Measurements from ENCODE around the gene ZNF683. TPM values are rescaled to one million over a fixed set of nuclear protein-coding genes. Genes with fewer than 3 reads are reported as not detected.

The ZNF683 gene
- total RNA-seq, 2 donors from 2014 or later = not detected

DNA sequence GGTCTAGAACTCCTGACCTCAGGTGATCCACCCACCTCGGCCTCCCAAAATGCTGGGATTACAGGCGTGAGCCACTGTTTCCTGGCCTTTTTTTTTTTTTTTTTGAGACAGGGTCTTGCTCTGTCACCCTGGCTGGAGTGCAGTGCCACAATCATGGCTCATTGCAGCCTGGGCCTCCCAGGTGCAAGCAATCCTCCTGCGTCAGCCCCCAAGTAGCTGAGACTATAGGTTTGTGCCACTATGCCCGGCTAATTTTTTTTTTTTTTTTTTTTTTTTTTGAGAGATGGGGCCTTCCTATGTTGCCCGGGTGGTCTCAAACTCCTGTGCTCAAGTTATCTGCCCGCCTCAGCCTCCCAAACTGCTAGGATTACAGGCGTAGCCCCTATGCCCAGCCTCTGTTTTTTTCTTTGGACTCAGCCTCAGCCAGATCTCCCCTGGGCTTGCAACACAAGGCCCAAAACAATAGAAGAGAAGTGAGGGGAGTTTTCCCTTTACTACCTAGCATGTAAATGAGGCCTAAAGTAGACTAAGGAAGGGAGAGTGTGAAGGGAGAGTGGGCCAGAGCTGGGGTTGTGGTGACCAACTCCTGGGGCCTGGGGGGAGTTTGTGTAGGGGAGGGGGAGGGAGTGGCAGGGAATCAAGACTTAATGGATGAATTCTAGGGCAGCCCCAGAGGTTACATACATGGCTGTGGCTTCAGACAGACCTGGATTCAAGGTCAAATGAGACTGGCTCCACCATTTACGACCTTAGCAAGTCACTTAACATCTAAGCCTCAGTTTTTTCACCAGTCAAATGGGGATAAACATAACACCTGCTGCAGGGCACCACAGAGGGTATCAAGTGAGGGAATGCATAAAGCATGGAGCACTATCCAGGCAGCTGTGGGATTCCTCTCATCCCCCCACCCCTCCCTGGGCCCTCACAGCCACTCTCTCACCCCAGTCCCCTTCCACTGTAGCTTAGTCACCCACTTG, 56.4 kb downstream of the ZNF683 start:
- Histone ChIP-seq H3K4me3 (no peak overlapping the region), H3K27me3 (no peaks in the 10 kb centered on the region), H3K27ac (no peak overlapping the region), H3K9me3 (no peaks in the 10 kb centered on the region), H3K4me1 (peaks cover under 1% of the 10 kb centered on the region), H3K36me3 (replicated peaks in 1 of 2; ENCODE audit: insufficient read depth in 1 of 2, low read depth in 2 of 2) (no peaks in the 10 kb centered on the region)
- 74 to 78% methylated on average over 8 of the region's 8 CpGs for WGBS, 2 donors
- intact Hi-C loops (cut with DNase I) = loop anchor here (5.0 kb wide), 1 partner anchor 44 kb away; no protein-coding TSS in a partner anchor
- ATAC-seq (no peak), DNase-seq (no peak)
- TF ChIP-seq POLR2A (IDR thresholded peaks at IDR 0.05) = no peak
- TF ChIP-seq, protein P1, sequence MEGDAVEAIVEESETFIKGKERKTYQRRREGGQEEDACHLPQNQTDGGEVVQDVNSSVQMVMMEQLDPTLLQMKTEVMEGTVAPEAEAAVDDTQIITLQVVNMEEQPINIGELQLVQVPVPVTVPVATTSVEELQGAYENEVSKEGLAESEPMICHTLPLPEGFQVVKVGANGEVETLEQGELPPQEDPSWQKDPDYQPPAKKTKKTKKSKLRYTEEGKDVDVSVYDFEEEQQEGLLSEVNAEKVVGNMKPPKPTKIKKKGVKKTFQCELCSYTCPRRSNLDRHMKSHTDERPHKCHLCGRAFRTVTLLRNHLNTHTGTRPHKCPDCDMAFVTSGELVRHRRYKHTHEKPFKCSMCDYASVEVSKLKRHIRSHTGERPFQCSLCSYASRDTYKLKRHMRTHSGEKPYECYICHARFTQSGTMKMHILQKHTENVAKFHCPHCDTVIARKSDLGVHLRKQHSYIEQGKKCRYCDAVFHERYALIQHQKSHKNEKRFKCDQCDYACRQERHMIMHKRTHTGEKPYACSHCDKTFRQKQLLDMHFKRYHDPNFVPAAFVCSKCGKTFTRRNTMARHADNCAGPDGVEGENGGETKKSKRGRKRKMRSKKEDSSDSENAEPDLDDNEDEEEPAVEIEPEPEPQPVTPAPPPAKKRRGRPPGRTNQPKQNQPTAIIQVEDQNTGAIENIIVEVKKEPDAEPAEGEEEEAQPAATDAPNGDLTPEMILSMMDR (IDR thresholded peaks at IDR 0.05) = no peak

DNA sequence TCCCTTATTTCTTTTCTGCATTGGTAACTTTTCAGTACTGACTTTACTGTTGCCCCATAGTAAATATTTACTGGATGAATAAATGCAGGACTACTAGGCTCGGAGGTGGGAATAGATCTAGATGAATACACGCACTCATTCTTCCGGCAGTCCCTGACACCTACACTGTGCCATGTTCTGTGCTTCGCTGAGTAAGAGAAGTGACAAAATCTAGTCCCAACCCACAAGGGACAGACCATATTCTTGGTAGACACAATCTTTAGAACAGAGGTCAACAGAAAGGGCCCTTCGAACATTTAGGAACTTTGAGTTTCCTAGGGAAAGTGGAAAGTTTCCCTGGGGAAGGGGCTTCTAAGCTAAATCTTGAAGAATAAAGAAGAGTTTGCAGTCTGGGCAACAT, 58.0 kb downstream of the ZNF683 start:
- Histone ChIP-seq H3K4me1 (no peaks in the 10 kb centered on the region), H3K27ac (no peak overlapping the region), H3K9me3 (no peaks in the 10 kb centered on the region), H3K36me3 (replicated peaks in 1 of 2; ENCODE audit: insufficient read depth in 1 of 2, low read depth in 2 of 2) (no peaks in the 10 kb centered on the region), H3K27me3 (no peaks in the 10 kb centered on the region), H3K4me3 (no peak overlapping the region)
- no peak for ATAC-seq
- WGBS, 2 donors = 69 to 84% methylated on average over 5 of the region's 5 CpGs
- TF ChIP-seq, protein P1 (IDR thresholded peaks at IDR 0.05) = no peak
- no peak for TF ChIP-seq POLR2A (IDR thresholded peaks at IDR 0.05)
- DNase-seq = no peak
- intact Hi-C loops (cut with DNase I) = no loop called here

Other genes with a start within 250 kb of the ZNF683 start
- gene FAM110D, start 213.7 kb downstream of the ZNF683 start, total RNA-seq = 1 to 10 TPM; 3.1 to 4.6 TPM
- not detected for gene C1orf232, start 203.8 kb downstream of the ZNF683 start, total RNA-seq
- gene ZNF593, start 202.8 kb downstream of the ZNF683 start, total RNA-seq = 10 to 100 TPM; 25.2 to 33.0 TPM
- not detected for gene ZNF593OS, start 200.9 kb downstream of the ZNF683 start, total RNA-seq
- 10 to 100 TPM; 30.0 to 47.7 TPM for gene CNKSR1, start 195.3 kb downstream of the ZNF683 start, total RNA-seq
- gene CATSPER4, start 182.1 kb downstream of the ZNF683 start, total RNA-seq = not detected
- 1 to 10 TPM; 6.2 to 6.9 TPM for gene CEP85, start 138.6 kb downstream of the ZNF683 start, total RNA-seq
- 10 to 100 TPM; 38.2 to 43.1 TPM for gene SH3BGRL3, start 92.7 kb downstream of the ZNF683 start, total RNA-seq
- 10 to 100 TPM; 12.2 to 14.8 TPM for gene UBXN11, start 66.1 kb downstream of the ZNF683 start, total RNA-seq
- gene CD52, start 54.8 kb downstream of the ZNF683 start, total RNA-seq = not detected
- gene CRYBG2, start 18.6 kb downstream of the ZNF683 start, total RNA-seq = 1 to 10 TPM in 1 of 2 donors, not detected in 1; 3.6 TPM
- gene LIN28A, start 38.1 kb upstream of the ZNF683 start, total RNA-seq = not detected
- gene DHDDS, start 59.6 kb upstream of the ZNF683 start, total RNA-seq = 10 to 100 TPM; 21.3 to 52.4 TPM
- 100 to 1,000 TPM in 1 of 2 donors, 10 to 100 TPM in 1; 75.8 to 120 TPM for gene HMGN2, start 99.7 kb upstream of the ZNF683 start, total RNA-seq
- 10 to 100 TPM; 20.1 to 30.4 TPM for gene RPS6KA1, start 157.0 kb upstream of the ZNF683 start, total RNA-seq

Measured in body of pancreas (tissue), 4 donors.